ENCODE measurements around the gene MRTO4. TPM values are rescaled to one million over a fixed set of nuclear protein-coding genes. Genes with fewer than 3 reads are reported as not detected.

MRTO4 gene
- total and polyA plus RNA-seq, 9 of the 15 experiments (the other 6 are each of a cell fraction or from before 2014, with no cell fraction given): 62.0 to 173 (median 146) TPM

- DNase-seq (ENCODE audit: extremely low read depth in 1 of 4, low spot score in 3 of 4): no peak
These were observed 55.3 kb downstream of the MRTO4 start for GRCh38 chr1:19306941-19307340.

More at GRCh38 chr1:19306941-19307340, 55.3 kb downstream of the MRTO4 start:
- no TSS peak for BruUV-seq (replicated peaks)
- H3K4me1 ChIP-seq (replicated peaks in 1 of 2; ENCODE audit: control insufficient read depth in 2 of 2, insufficient read depth in 2 of 2, low read length in 2 of 2): peaks cover 7 to 19% of the 10 kb centered on the region in 2 experiments; a peak in 4 of 5 replicates
- no peaks in the 10 kb centered on the region for H3K9me3 ChIP-seq (replicated peaks; ENCODE audit: control insufficient read depth, insufficient read depth, low read depth, low read length)
- H3K9me1 ChIP-seq (ENCODE audit: control insufficient read depth, insufficient read depth, low read length): no peaks in the 10 kb centered on the region
- H3K27ac ChIP-seq (ENCODE audit: extremely low read depth, low read depth, low read length): no peak overlapping the region
- ChIA-PET CTCF (ENCODE audit: low intra/inter-chr PET ratio) (no interaction called here), POLR2A (interaction anchor here (1.5 kb wide), 1 partner anchor 14 kb away, joined by 5 read pairs; no protein-coding TSS in a partner anchor)
- H3K9ac ChIP-seq (ENCODE audit: insufficient read depth in 1 of 2, low read depth in 2 of 2, low read length in 2 of 2): no peak overlapping the region; a peak in 1 of 4 replicates
- no peak for TF ChIP-seq E2F3 (CRISPR knock-in tag; IDR thresholded peaks at IDR 0.05)
- TF ChIP-seq SMC3 (conservative IDR thresholded peaks at IDR 0.05; ENCODE audit: insufficient read depth, low read depth, low read length): no peak
- TF ChIP-seq LARP7 (IDR thresholded peaks at IDR 0.05): no peak
- no peak for TF ChIP-seq ZFP36 (IDR thresholded peaks at IDR 0.05; ENCODE audit: low read depth, low read length, partially characterized antibody)
- no peak for TF ChIP-seq HNRNPLL (IDR thresholded peaks at IDR 0.05; ENCODE audit: low read depth, low read length, poor library complexity, severe bottlenecking)
- TF ChIP-seq ELF4 (CRISPR knock-in tag; IDR thresholded peaks at IDR 0.05): no peak
- TF ChIP-seq ATF6 (CRISPR knock-in tag; IDR thresholded peaks at IDR 0.05): no peak
- TF ChIP-seq MEIS2 (IDR thresholded peaks at IDR 0.05; ENCODE audit: partially characterized antibody): no peak
- TF ChIP-seq, protein P1, sequence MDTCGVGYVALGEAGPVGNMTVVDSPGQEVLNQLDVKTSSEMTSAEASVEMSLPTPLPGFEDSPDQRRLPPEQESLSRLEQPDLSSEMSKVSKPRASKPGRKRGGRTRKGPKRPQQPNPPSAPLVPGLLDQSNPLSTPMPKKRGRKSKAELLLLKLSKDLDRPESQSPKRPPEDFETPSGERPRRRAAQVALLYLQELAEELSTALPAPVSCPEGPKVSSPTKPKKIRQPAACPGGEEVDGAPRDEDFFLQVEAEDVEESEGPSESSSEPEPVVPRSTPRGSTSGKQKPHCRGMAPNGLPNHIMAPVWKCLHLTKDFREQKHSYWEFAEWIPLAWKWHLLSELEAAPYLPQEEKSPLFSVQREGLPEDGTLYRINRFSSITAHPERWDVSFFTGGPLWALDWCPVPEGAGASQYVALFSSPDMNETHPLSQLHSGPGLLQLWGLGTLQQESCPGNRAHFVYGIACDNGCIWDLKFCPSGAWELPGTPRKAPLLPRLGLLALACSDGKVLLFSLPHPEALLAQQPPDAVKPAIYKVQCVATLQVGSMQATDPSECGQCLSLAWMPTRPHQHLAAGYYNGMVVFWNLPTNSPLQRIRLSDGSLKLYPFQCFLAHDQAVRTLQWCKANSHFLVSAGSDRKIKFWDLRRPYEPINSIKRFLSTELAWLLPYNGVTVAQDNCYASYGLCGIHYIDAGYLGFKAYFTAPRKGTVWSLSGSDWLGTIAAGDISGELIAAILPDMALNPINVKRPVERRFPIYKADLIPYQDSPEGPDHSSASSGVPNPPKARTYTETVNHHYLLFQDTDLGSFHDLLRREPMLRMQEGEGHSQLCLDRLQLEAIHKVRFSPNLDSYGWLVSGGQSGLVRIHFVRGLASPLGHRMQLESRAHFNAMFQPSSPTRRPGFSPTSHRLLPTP (IDR thresholded peaks at IDR 0.05; ENCODE audit: borderline replicate concordance, extremely low read depth, insufficient read length): no peak
- no peak for TF ChIP-seq ZNF583 (CRISPR knock-in tag; IDR thresholded peaks at IDR 0.05)
- TF ChIP-seq ZNF586 (CRISPR knock-in tag; conservative IDR thresholded peaks at IDR 0.05): no peak
- no peak for TF ChIP-seq ASH1L (IDR thresholded peaks at IDR 0.05; ENCODE audit: borderline replicate concordance, low read depth, partially characterized antibody)
- TF ChIP-seq DEAF1 (CRISPR knock-in tag; IDR thresholded peaks at IDR 0.05): no peak
- no peak for TF ChIP-seq PURB (CRISPR knock-in tag; IDR thresholded peaks at IDR 0.05; ENCODE audit: low read depth)
- TF ChIP-seq PHB2 (IDR thresholded peaks at IDR 0.05; ENCODE audit: low read depth): no peak
- no peak for TF ChIP-seq POLR2A (conservative IDR thresholded peaks at IDR 0.05)
- TF ChIP-seq ID3 (CRISPR knock-in tag; IDR thresholded peaks at IDR 0.05): no peak
- no peak for TF ChIP-seq ID3 (tag; IDR thresholded peaks at IDR 0.05)
- no peak overlapping the region for H3K4me2 ChIP-seq (ENCODE audit: insufficient read depth, low read length)
- ATAC-seq: no peak
- no peak overlapping the region for H3K4me3 ChIP-seq
- H4K20me1 ChIP-seq (replicated peaks; ENCODE audit: control insufficient read depth, insufficient read depth, low read length): no peaks in the 10 kb centered on the region
- intact Hi-C loops (cut with micrococcal nuclease) (no loop called here), in situ Hi-C loops (cut with MboI) (no loop called here)
- H2AFZ ChIP-seq (ENCODE audit: low read depth, low read length): no peak overlapping the region
- peaks cover 15% of the 10 kb centered on the region for H3K79me2 ChIP-seq (ENCODE audit: control insufficient read depth, insufficient read depth, low read length)
- H3K27me3 ChIP-seq (ENCODE audit: control insufficient read depth in 2 of 2, insufficient read depth in 2 of 2, low read length in 2 of 2): no peaks in the 10 kb centered on the region
- peaks cover 68% of the 10 kb centered on the region for H3K36me3 ChIP-seq (ENCODE audit: control insufficient read depth, insufficient read depth, low read length)
- WGBS (ENCODE audit: insufficient coverage, low coverage, missing lambda C conversion rate): 98% methylated on average over 6 of the region's 6 CpGs
- FAIRE-seq: no peak

All from K562 (cell line).